Stimulated activated CD8-positive, alpha-beta memory T cell treated with anti-CD3 and anti-CD28 coated beads, Interleukin-7, amount 100 ng/mL, for 1 hour (primary cell): ENCODE results near the gene NID2.

ENCODE experiments used
- DNase-seq, 2 donors: peaks; one replicate each; pipeline ENCODE4 v3.0.0-alpha.2; 2020; ENCODE audit warnings: low read depth in 2 of 2

The NID2 gene

DNA sequence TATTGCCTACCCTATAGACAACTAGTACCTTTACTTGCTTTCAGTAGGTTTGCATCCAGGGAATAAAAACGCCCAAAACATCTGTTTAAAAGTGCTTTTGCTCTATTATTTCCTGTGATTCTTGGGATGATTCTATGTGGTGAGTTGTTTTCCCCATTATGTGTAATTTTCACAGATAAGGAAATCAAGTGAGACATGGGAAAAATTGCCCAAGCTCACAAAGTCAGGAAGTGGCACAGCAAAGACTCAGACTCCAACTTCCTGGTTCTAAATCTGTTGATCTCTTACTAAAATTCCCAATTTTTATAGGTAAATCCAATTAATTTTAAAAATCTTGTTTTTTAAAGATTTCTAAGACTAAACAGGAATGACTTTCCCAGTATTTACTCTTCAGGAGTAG is 39.0 kb downstream of the NID2 start:
- no peak for DNase-seq

DNA sequence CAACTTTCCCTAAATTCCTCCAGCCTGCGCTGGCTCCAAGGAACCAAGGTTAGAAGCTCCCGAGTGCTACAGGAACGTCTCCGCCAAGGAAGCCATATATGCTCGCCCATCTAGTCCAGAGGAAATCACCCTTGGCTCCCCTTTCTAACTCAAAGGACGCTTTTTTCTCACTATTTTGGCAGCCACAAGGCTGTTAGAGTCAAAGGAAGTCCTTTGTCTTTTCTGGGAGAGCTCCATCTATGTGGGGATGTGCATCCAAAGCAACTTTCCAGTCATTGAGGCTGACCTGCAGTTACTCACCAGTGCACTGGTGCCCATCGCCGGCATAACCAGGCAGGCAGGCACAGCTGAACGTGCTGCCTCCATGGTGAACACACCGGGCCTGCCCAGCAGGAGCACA is 42.0 kb downstream of the NID2 start:
- DNase-seq = no peak

DNA sequence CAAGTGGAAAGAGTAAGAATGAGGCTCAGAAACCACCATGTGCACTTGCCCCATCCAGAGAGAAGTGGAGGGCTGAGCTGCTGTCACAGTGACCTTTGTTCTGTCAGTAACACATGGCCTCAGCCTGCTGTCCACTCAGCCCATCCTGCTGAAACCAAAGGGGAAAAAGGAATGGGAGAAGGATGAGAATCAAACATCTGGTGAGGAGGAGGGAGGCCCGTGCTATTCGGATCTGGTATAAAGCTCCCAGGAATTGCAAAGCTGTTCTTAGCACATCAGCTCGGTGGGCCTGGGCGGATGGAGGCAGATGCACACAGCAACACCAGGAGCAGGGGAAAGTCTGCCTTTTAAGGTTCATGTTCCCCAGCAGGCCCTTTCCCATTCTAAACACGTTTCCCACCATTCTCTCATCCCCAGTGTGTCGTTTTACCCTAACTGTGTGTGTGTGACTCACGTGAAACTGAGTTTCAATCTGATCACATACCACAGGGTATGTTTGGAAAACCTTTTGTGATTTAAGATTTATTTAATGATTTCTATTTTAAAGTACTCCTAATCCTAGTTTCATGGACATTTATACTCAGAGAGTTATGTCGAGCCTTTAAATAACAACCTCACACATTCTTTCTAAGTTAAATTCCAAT is 42.7 kb downstream of the NID2 start:
- DNase-seq = no peak

DNA sequence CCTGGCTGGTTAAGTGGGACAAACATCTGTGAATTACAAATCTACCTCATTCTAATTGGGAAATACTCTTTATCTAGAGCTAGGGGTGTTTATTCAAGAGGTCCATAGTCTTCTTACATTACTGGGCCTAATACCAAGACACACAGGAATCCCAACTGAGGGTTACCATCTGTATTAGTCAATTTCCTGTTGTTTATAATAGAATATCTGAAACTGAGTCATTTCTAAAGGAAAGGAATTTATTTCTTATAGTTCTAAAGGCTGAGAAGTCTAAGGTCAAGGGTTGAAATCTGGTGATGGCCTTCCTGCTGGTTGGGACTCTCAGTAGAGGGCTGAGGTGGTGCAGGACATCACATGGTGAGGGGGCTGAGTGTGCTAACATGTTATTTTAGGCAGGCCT is 43.5 kb downstream of the NID2 start:
- no peak for DNase-seq

DNA sequence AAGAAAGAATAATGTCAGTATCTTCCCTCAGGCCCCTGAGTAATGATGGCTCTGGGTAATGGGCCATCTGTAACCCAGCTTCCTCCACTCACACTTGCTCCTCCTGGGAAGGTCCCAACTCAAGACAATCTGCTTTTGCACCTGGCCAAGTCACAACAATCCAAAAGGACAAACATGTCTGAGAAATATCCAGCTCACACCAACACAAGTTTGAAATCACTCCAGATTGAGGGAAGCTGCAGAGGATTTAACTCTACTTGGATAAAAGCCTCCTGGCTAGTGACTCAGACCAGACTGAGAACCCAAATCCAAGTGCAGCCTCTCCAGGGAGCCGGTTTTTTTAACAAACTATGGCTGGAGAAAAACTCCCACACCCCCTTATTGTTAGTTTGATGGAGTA is 45.3 kb downstream of the NID2 start:
- no peak for DNase-seq

DNA sequence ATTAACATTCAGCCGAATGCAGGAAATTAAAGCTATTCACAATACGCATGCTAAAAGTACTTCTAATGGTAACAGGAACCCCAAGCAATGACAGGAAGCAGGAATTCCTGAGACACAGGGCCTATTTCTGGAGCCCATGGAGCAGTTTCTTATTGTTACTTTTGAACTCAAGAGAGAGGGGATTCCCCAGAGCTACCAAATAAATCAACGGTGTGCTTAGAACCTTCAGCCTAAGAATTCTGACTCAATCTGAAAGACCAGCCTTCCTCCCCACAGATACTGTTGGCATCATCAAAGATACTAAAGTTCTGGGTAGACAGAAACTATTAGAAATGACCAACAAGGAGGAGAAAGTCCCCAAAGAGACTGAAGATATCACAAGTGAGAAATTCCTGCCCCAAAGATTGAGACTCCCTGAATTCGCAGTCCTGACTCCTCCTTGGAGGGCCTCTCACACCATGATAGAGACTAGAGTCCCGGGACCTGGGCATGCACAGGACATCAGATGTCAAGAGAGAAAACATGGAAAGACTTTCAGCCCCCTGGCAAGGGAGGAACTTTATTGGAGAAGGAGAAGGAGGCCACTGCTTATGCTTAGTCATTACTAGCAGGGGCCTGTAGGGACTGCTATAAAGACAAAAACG is 46.8 kb downstream of the NID2 start:
- no peak for DNase-seq

DNA sequence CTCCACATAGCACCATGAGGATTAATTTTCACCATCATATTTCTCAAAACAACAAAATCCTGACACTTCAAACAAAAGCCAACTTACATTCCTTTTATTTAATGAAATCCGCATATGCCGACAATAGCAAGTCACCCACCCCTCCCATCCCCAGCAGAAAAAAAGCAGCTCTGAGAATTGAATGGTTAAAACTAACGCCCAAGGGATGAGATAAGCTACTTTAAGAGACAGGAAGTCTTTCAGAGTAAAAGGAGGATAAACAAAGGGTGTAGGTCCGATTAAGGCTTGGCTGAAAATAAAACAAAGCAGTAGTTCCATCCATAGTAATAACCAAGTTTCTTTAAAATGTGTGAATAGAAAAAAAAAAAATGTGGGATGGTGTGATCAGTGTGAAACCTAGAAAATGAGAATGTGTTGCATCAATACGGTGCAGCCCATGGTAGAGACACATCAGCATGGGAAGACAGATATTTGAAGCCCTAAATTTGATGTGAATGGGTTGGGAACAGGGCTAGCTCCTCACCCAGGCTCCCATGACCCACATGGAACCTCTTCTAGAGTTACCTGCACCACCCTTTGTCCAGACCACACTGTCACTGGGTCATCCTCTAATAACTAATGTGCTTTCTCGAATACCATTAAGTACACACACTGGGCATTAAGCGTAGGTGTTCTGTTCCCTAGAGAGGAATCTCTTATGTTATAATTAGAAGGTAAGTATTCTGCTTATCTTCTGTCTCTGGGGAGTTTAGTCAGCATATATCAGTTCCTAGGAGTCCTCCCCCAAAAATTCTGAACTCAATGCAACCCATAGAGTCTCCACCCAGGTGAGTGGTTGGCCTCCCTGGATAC is 47.8 kb downstream of the NID2 start:
- no peak for DNase-seq

DNA sequence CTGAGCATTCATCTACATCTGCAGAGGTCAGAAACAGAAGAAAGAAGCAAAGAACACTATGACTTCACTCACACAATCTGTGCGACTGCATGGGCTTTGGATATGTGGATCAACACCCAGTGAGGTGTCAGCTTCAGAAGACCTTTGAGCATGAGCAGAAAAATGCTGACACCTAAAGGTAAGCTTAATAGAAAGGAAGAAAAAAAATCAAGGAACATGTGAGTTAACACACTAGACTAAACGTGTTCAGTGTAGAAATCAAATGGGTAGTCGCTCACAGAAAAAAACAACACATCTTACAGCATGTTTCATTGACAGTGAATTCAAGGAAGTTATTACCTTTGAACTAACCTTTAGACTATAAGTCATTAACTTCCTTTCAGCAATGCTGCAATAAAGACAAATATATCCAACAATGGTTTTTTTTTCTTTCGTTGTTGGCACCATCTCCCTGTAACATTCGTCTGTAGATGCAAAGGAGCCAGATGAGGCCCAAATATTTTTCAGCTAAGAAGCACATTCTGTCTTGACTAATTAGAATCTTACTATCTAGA is 48.6 kb downstream of the NID2 start:
- DNase-seq = no peak

DNA sequence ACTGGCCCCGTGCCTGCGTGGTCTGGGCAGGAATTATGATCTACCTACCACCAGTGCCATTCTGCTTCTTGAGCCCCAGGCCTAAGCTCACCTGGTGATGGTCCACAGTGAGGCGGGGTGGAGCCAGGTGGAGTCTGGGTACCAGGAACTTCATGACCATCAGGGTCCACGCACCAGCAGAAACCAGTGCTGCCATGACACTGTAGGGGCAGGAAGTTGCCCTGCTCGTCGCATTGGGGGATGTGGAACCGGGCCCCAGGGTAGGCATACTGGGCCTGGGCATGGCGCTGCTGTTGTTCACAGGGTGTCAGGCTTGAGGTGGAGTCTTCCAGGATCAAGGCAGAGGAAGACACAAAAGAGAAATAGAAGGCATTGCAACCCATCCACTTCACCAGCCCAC is 49.9 kb downstream of the NID2 start:
- no peak for DNase-seq

DNA sequence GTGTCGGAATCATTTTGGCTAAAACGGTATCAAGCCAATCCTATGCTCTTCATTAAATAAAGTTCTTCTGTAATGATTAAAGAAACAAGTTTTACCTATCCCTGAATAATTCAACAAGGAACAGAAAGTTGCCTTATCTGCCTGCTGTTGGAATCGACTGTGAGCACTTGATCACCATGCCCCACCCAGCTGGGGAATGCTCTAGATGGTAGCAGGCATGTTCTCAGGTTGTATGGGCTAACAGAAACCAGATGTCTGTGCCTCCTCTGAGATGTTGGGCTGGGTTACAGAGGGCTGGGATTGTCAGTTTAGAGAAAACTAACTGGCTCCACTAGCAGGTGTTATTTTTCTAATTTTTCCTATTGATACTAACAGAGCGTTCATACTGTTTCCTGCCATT is 50.6 kb downstream of the NID2 start:
- no peak for DNase-seq

DNA sequence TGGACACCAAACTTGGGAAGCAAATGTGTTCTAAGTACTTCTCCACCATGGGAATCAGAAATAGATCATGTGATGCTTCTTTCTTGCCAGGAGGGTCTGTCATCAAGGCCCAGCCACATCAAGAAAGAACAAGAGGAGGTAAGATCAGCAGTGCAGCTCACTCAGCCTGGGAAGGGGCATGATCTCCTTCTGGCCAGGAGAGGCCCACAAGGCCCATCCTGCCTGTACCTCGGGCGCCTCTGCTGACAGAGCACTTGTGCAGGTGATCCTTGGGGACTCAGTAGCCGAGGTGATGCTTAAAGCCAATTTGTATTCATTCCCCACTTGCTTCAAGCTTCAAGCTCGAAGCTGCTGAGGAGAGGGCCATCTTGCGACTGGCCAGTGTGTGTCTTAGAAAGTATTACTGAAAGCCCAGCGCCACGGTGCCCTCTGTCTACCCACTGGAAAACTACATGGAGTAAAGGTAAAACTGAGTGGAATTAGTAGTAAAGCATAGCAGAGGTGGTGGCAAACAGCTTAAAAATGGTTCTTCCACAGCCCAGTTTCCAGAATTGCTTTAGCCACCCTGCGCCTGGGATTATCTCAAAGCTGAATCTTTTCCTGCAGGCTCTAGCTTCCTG is 53.3 kb downstream of the NID2 start:
- DNase-seq = no peak

DNA sequence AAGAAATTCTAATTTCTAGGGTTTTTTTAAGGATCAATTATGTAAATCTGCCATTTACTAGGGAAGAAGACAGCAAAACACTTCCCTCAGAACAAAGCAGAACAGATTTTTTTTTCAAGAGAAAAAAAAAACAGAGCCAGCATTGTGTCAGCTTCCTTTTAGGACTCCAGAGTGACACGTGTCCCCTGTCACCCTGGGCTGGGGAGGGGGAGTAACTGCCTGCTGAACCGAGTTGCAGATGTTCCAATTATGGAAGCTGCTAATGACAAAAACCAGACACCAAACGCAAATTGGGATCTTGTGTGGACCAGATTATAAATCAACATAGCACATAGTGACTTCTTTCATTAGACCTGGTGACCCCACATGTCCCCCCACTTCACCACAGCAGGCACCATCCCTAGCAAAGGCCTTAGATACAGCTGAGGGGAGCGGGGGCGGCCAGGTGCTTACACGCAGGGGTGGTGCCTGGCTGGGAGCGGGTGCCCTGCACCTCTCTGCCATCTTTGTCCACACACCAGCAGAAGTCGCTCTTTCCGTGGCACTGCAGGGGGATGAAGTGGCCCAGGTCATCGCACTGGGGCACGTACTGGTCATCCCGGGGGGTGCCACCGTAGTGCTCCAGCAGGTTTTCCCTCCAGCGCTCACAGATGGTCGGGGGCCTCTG is 54.1 kb downstream of the NID2 start:
- DNase-seq = no peak

DNA sequence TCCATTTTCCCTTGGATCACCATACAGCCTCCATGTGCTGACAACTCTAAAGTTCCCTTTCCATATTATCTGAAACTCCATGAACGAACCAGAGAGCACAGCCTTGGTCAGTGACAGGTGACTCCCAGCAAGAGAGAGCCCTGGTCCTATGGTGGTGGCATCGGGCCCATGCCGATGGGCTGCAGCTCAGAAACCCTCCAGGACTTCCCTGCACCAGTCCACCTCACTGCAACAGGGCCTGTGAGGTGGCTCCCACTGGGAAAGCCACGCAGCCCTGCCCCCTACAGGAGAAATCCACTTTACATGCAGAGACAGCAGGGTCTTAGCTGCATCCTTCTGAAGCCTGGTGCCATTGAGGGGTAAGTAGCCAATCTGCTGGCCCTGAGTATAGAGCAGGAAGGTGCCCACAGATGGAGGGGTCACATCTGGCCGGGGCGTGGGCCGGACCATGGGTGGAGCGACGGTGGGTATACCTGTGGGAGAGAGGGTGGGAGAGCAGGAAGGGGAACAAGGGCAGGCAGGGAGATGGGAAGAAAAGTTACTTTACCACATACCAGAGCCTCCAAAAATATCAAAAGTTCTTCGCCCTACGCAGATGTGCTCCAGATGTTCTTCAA is 54.8 kb downstream of the NID2 start:
- DNase-seq = no peak

DNA sequence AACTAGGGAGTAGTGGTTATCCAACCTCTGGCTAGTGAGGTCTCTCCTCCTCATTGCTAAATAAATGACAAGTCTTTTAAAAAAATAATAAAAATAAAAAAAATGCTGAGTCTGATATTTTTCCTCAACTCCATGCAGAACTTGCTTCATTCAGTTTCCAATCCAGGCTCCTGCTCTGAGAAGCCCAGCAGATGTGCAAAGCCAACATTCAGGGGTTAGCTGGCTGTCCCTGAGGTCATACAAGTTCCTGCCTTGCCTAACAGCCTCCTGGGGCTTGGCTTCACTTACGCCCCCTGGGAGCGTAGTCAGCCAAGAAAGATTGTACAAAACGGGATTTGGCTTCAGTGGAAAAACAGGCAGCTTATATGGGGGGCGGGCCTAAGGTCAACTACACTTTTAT is 56.2 kb downstream of the NID2 start:
- DNase-seq = no peak

DNA sequence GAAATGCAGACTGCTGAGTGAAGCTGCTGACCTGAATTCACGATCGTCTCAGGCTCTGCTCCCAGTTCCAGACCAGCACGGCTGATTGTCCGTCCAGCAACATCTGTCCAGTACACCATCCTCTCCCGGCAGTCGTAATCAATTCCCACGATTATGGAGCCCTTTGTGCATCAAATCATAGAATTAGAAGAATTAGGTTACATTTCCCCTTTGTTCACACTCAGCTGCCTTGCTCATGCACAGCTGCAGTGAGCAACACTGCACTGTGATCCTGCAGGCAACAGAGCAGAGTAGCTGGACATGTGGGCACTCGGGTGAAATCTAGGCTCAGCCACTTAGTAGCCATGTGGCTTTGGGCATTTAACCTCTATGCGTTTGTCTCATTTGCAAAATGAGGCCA is 57.3 kb downstream of the NID2 start:
- no peak for DNase-seq

DNA sequence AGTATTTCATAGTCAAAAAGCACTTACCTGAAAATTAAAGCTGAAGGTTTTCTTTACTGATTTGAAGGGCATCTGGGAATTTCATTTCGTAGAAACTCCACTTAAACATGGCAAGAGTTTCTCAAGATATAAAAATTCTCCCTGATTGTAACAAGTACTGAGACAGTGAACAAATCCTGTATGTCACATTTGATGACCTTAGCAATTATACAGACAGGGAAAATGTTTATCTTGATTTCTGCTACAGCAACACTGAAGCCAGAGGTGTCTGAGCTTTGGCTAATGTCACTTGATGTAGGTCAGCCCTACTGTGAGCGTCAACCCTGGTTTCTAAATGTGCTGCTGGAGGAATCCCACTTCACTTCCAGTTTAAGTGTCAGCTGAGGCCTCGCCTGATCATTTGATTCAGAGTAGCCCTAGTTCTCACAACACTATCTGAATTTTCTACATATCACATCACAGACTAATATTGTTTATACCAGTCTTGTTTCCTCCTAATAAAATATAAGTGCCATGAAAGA is 58.6 kb downstream of the NID2 start:
- DNase-seq = no peak

DNA sequence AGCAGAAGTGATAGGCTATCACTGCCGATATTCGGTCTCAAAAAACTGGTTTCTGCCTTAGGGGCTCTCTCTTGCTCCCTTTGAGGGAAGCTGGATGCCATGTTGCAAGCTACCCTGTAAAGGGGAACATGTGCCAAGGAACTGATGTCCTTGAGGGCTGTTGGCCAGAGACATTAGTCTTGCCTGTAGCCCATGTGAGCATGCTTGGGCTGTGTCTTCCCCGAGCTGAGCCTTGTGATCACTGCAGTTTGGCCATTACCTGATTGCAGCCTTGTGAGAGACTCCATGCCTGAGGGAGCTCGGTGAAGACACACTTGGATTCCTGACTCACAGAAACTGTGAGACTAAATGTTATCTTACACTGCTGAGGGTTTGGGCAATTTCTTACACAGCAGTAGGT is 60.7 kb downstream of the NID2 start:
- no peak for DNase-seq

DNA sequence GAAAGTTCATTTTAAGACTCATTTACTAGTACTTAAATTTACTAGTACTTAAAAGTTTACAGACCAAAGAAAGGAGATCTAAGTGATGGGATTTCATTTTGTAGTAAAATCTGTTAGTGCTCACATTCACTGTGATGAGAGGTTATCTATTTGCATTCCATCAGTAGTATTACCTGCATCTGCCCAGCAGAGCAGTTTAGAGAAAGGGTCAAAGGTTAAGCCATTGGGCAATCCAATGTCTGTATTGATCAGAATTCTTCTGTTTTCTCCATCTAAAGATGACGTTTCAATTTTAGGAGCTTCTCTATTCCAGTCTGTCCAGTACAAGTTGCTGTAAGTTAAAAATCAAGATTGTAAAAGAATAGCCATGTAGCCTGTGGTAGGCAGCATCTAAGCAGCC is 61.2 kb downstream of the NID2 start:
- DNase-seq = no peak

DNA sequence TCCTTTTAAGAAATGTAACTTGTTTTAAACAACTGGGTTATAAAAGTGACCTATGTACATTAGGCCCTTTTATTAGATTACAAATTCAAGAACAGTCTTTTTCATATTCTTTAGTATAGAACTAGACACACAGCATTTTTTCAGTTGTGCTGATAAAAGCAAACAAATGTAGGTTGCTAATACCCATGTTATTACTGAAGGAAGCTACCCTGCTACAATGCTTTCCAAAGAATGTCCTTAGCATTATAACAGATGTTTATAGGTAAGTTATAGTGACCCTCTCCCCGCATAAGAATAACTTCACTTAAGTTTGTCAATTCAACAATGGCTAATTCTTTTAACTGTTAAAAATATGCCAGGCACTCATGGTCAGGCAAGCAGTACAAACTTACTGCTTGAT is 61.6 kb downstream of the NID2 start:
- no peak for DNase-seq

DNA sequence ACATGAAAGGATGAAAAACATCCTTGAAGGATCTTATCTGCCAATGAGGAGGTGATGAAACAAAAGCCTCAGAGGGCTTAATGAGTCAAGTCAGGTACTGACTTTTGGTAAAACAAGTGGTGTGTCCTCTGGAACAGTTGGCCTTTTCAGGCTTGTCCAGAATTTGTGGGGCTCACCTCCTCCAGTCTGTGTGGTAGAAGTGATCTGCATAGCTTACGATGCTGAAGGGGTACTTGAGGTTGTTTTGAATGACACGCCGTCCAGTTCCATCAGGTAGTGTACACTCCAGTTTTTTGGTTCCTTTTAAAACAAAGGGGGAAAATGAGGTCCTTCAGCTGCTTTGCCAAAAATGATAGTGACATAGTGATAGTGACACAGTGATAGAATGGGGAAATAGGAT is 62.5 kb downstream of the NID2 start:
- DNase-seq = no peak

DNA sequence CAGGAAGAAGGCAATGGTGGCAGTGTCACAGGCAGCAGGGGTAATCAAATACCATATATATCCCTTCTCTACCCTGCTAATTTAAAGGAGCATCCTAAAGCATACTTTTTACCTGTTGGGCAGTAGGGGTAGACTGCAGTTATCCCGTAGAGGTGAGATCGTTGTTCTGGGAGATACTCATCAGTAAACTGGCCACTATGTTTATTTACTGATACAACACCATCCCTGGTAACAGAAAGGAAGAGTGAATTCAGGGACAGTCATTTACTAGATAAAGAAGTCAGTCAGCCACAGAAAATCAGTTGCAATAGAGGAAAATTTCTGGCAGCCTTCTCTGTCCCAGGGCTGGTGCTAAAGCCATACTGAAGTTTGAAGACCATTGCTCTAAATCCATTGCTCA is 63.2 kb downstream of the NID2 start:
- no peak for DNase-seq
